Coronary artery (tissue), 2 donors: Measurements from ENCODE around the gene KLC1.

Experiments used
- DNase-seq: peaks from one replicate; pipeline ENCODE4 v3.0.0-alpha.2; 2017; ENCODE audit warnings: low spot score
- H3K27ac ChIP-seq, 2 donors: fragments of 200-600 bp; sonication (generic); one replicate each; pipeline ENCODE4 v1.5.1; 2016 to 2019
- H3K4me3 ChIP-seq: fragments of 200-600 bp; sonication (generic); 2 replicates; pipeline ENCODE4 v1.5.1; 2016; ENCODE audit warnings: mild to moderate bottlenecking, moderate library complexity
- CTCF ChIP-seq: fragments of 200-600 bp; sonication (generic); IDR thresholded peaks from one replicate; pipeline ENCODE4 v1.5.1; 2019; ENCODE audit warnings: antibody characterized with exemption

The KLC1 gene

GRCh38 chr14:103628684-103629502 lies at the start of gene KLC1:
TSS of gene KLC1 (plus strand) at chr14:103629211. CDS start at chr14:103654565, 25,354 bp downstream.
- Histone ChIP-seq H3K4me3 (peak within 1 kb of the TSS; percentile 100), H3K27ac (peak within 1 kb of the TSS; percentile 99 to 100)
- TF ChIP-seq CTCF, result no peak
- DNase-seq, result peak; percentile 87

- Histone ChIP-seq H3K4me3 (no peak overlapping the region), H3K27ac (no peak overlapping the region)
- DNase-seq, result no peak
- TF ChIP-seq CTCF, result no peak
Measured at GRCh38 chr14:103581206-103581605, 47.8 kb upstream of the KLC1 start.

GRCh38 chr14:103581954-103582703 lies 46.9 kb upstream of the KLC1 start:
- TF ChIP-seq CTCF, result no peak
- H3K4me3 ChIP-seq, result no peak overlapping the region
- no peak for DNase-seq
- H3K27ac ChIP-seq, result no peak overlapping the region

GRCh38 chr14:103584326-103584915 lies 44.6 kb upstream of the KLC1 start:
- TF ChIP-seq CTCF, result no peak
- no peak for DNase-seq
- Histone ChIP-seq H3K27ac (no peak overlapping the region), H3K4me3 (no peak overlapping the region)

GRCh38 chr14:103593577-103593976 lies 35.4 kb upstream of the KLC1 start:
- Histone ChIP-seq H3K4me3 (no peak overlapping the region), H3K27ac (peak overlapping the region in 1 of 2 donors; percentile 15)
- no peak for TF ChIP-seq CTCF
- DNase-seq, result no peak

GRCh38 chr14:103594265-103594664 lies 34.7 kb upstream of the KLC1 start:
- Histone ChIP-seq H3K27ac (no peak overlapping the region), H3K4me3 (no peak overlapping the region)
- no peak for DNase-seq
- no peak for TF ChIP-seq CTCF
